SK-N-SH treated with all-trans-retinoic acid at 6 μM for 48 hours (cell line): ENCODE measurements around the gene OR9A4.

ENCODE experiments used
- ATAC-seq: fragments of 200-7000 bp; cut with Tn5 transposase; 3 replicates; pipeline ENCODE4 v1.9.1; 2020; ENCODE audit warnings: mild to moderate bottlenecking, moderate library complexity
- ARNTL ChIP-seq: fragments of 450-650 bp; formaldehyde crosslinking; IDR thresholded peaks from 2 replicates; pipeline ENCODE4 v1.5.0; 2020; ENCODE audit warnings: low read depth, mild to moderate bottlenecking, moderate library complexity, borderline replicate concordance
- BACH2 ChIP-seq: fragments of 250-450 bp; sonication (Bioruptor Pico); IDR thresholded peaks from 2 replicates; pipeline ENCODE4 v1.9.0; 2021; ENCODE audit warnings: mild to moderate bottlenecking, borderline replicate concordance
- CSDC2 ChIP-seq: fragments of 250-450 bp; sonication (Bioruptor Pico); IDR thresholded peaks from 2 replicates; pipeline ENCODE4 v1.5.0; 2020; ENCODE audit warnings: mild to moderate bottlenecking, moderate library complexity
- GLIS3 ChIP-seq: fragments of 250-450 bp; sonication (Bioruptor Pico); IDR thresholded peaks from 2 replicates; pipeline ENCODE4 v1.5.0; 2020; ENCODE audit warnings: mild to moderate bottlenecking, moderate library complexity
- ISL1 ChIP-seq: fragments of 250-450 bp; sonication (Bioruptor Pico); IDR thresholded peaks from 2 replicates; pipeline ENCODE4 v2.1.2; 2022; ENCODE audit warnings: mild to moderate bottlenecking, moderate library complexity
- OSR1 ChIP-seq: fragments of 250-450 bp; sonication (Bioruptor Pico); IDR thresholded peaks from 2 replicates; pipeline ENCODE4 v1.8.0; 2022; ENCODE audit warnings: moderate library complexity, mild to moderate bottlenecking, inconsistent platforms
- PPARA ChIP-seq: fragments of 250-450 bp; sonication (Bioruptor Pico); IDR thresholded peaks from 2 replicates; pipeline ENCODE4 v1.5.0; 2020; ENCODE audit warnings: mild to moderate bottlenecking, borderline replicate concordance
- RARB ChIP-seq: fragments of 250-450 bp; sonication (Bioruptor Pico); IDR thresholded peaks from 2 replicates; pipeline ENCODE4 v1.8.0; 2021; ENCODE audit warnings: mild to moderate bottlenecking, moderate library complexity
- SNAI2 ChIP-seq: fragments of 250-450 bp; sonication (Bioruptor Pico); IDR thresholded peaks from 2 replicates; pipeline ENCODE4 v1.5.0; 2020; ENCODE audit warnings: mild to moderate bottlenecking, moderate library complexity
- TCF4 ChIP-seq: fragments of 250-450 bp; sonication (Bioruptor Pico); IDR thresholded peaks from 2 replicates; pipeline ENCODE4 v1.8.0; 2021; ENCODE audit warnings: mild to moderate bottlenecking, moderate library complexity, borderline replicate concordance
- TOX ChIP-seq: fragments of 250-450 bp; sonication (Bioruptor Pico); IDR thresholded peaks from 2 replicates; pipeline ENCODE4 v1.8.0; 2021; ENCODE audit warnings: mild to moderate bottlenecking, moderate library complexity, borderline replicate concordance
- ZC3H10 ChIP-seq: fragments of 250-450 bp; sonication (Bioruptor Pico); IDR thresholded peaks from 2 replicates; pipeline ENCODE4 v1.5.1; 2021; ENCODE audit warnings: mild to moderate bottlenecking, moderate library complexity
- ZFP3 ChIP-seq: fragments of 250-450 bp; sonication (Bioruptor Pico); IDR thresholded peaks from 2 replicates; pipeline ENCODE4 v1.5.0; 2020; ENCODE audit warnings: mild to moderate bottlenecking, moderate library complexity
- ZFP30 ChIP-seq: fragments of 450-650 bp; formaldehyde crosslinking; IDR thresholded peaks from 2 replicates; pipeline ENCODE4 v1.5.0; 2022; ENCODE audit warnings: mild to moderate bottlenecking, moderate library complexity
- ZNF565 ChIP-seq: fragments of 450-650 bp; formaldehyde crosslinking; conservative IDR thresholded peaks from 2 replicates; pipeline ENCODE4 v1.5.0; 2020; ENCODE audit warnings: low read depth, mild to moderate bottlenecking, moderate library complexity
- ZNF70 ChIP-seq: fragments of 450-650 bp; formaldehyde crosslinking; IDR thresholded peaks from 2 replicates; pipeline ENCODE4 v1.5.0; 2020; ENCODE audit warnings: mild to moderate bottlenecking, moderate library complexity
- ZNF8 ChIP-seq: fragments of 450-650 bp; formaldehyde crosslinking; IDR thresholded peaks from 2 replicates; pipeline ENCODE4 v1.5.0; 2020; ENCODE audit warnings: mild to moderate bottlenecking, moderate library complexity
- TF ChIP-seq, protein P1 (sequence below): fragments of 250-450 bp; sonication (Bioruptor Pico); IDR thresholded peaks from 2 replicates; pipeline ENCODE4 v1.8.0; 2020; ENCODE audit warnings: mild to moderate bottlenecking, moderate library complexity, borderline replicate concordance
- TF ChIP-seq, protein P2 (sequence below): fragments of 250-450 bp; sonication (Bioruptor Pico); IDR thresholded peaks from 2 replicates; pipeline ENCODE4 v1.5.0; 2020; ENCODE audit warnings: mild to moderate bottlenecking, moderate library complexity
- TF ChIP-seq, protein P3 (sequence below): fragments of 250-450 bp; sonication (Bioruptor Pico); IDR thresholded peaks from 2 replicates; pipeline ENCODE4 v1.5.1; 2020; ENCODE audit warnings: low read depth, mild to moderate bottlenecking, moderate library complexity

OR9A4 gene

DNA sequence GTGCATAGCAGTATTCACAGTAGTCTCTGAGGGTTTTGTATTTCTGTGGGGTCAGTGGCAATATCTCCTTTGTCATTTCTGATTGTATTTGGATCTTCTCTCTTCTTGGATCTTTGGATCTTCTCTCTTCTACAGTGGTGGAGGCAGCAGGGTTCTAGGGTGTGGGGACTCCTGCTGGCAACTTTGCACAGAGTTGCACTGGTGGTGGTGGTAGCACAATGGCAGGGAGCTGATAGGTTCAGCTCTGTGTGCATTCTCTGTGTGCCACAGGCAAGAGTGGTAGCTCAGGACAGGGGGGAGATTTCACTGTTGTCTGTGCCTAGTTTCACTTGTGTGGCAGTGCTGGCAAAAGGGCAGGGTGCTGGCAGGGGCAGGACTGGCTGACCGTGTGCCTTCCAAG lies 39.8 kb upstream of the OR9A4 start (continued):
- TF ChIP-seq, protein P1, sequence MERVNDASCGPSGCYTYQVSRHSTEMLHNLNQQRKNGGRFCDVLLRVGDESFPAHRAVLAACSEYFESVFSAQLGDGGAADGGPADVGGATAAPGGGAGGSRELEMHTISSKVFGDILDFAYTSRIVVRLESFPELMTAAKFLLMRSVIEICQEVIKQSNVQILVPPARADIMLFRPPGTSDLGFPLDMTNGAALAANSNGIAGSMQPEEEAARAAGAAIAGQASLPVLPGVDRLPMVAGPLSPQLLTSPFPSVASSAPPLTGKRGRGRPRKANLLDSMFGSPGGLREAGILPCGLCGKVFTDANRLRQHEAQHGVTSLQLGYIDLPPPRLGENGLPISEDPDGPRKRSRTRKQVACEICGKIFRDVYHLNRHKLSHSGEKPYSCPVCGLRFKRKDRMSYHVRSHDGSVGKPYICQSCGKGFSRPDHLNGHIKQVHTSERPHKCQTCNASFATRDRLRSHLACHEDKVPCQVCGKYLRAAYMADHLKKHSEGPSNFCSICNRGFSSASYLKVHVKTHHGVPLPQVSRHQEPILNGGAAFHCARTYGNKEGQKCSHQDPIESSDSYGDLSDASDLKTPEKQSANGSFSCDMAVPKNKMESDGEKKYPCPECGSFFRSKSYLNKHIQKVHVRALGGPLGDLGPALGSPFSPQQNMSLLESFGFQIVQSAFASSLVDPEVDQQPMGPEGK (CRISPR knock-in tag), result no peak

DNA sequence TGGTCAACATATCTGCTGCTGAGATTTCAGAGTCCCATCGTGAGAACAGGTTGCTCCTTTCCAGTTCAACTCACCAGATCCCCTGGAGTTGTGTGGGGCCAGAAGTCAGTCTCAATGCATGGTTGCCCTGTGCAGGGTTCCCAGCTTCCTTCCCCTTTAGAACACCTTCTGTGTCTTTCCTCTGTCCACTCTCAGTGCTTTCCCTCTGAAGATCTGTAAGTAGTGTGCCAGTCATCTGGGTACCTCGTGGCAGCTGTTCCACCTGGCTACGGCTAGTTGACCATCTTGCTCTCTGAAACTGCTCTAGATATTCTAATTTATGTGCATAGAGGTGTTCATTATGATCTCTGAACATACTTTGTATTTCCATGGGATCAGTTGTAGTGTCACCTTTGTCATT lies 38.8 kb upstream of the OR9A4 start:
- TF ChIP-seq TCF4 (no peak), ISL1 (no peak), OSR1 (CRISPR knock-in tag) (no peak), SNAI2 (no peak), ZNF8 (CRISPR knock-in tag) (no peak), ARNTL (CRISPR knock-in tag) (no peak), ZFP3 (CRISPR knock-in tag) (no peak), GLIS3 (CRISPR knock-in tag) (no peak), ZFP30 (no peak), RARB (no peak), ZNF565 (CRISPR knock-in tag) (no peak), CSDC2 (CRISPR knock-in tag) (no peak), TOX (CRISPR knock-in tag) (no peak), PPARA (no peak), ZNF70 (CRISPR knock-in tag) (no peak)
- TF ChIP-seq, protein P2, sequence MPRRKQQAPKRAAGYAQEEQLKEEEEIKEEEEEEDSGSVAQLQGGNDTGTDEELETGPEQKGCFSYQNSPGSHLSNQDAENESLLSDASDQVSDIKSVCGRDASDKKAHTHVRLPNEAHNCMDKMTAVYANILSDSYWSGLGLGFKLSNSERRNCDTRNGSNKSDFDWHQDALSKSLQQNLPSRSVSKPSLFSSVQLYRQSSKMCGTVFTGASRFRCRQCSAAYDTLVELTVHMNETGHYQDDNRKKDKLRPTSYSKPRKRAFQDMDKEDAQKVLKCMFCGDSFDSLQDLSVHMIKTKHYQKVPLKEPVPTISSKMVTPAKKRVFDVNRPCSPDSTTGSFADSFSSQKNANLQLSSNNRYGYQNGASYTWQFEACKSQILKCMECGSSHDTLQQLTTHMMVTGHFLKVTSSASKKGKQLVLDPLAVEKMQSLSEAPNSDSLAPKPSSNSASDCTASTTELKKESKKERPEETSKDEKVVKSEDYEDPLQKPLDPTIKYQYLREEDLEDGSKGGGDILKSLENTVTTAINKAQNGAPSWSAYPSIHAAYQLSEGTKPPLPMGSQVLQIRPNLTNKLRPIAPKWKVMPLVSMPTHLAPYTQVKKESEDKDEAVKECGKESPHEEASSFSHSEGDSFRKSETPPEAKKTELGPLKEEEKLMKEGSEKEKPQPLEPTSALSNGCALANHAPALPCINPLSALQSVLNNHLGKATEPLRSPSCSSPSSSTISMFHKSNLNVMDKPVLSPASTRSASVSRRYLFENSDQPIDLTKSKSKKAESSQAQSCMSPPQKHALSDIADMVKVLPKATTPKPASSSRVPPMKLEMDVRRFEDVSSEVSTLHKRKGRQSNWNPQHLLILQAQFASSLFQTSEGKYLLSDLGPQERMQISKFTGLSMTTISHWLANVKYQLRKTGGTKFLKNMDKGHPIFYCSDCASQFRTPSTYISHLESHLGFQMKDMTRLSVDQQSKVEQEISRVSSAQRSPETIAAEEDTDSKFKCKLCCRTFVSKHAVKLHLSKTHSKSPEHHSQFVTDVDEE (CRISPR knock-in tag), result no peak
- TF ChIP-seq, protein P1 (CRISPR knock-in tag), result no peak
- TF ChIP-seq, protein P3, sequence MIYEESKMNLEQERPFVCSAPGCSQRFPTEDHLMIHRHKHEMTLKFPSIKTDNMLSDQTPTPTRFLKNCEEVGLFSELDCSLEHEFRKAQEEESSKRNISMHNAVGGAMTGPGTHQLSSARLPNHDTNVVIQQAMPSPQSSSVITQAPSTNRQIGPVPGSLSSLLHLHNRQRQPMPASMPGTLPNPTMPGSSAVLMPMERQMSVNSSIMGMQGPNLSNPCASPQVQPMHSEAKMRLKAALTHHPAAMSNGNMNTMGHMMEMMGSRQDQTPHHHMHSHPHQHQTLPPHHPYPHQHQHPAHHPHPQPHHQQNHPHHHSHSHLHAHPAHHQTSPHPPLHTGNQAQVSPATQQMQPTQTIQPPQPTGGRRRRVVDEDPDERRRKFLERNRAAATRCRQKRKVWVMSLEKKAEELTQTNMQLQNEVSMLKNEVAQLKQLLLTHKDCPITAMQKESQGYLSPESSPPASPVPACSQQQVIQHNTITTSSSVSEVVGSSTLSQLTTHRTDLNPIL (CRISPR knock-in tag), result no peak
- no peak for ATAC-seq

DNA sequence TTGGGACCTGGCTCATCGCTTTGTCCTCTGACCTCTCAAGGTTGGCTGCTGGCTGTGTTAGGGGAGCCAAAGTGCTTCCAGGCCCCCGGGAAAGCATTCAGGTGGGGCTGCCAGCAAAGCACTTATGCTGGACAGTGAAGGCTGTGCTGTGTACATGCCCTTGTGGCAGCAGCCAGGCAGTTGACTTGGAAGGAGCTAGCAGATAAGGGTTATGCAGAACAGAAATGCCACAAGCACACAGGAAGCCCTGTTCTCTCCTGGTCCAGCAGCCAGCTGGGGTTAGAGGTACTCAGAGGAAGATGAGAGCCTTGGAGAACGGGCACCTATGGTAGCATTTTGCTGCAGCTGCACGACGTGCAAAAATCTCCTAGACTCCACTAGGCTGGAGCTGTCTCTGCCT lies 35.2 kb upstream of the OR9A4 start:
- TF ChIP-seq ZNF565 (CRISPR knock-in tag) (no peak), ARNTL (CRISPR knock-in tag) (no peak), ZC3H10 (CRISPR knock-in tag) (no peak), TOX (CRISPR knock-in tag) (no peak), PPARA (no peak), ISL1 (no peak), BACH2 (CRISPR knock-in tag) (no peak), ZNF8 (CRISPR knock-in tag) (no peak)
- TF ChIP-seq, protein P1 (CRISPR knock-in tag), result no peak
- TF ChIP-seq, all 23 proteins: peak for 0
- ATAC-seq, result no peak
